Activated CD8-positive, alpha-beta memory T cell treated with anti-CD3 and anti-CD28 coated beads, Interleukin-2, amount 50 U/mL, for 48 hours (primary cell): ENCODE measurements around the gene ENDOV.
A peak's percentile ranks its signal among the peaks of the same experiment; 100 is the strongest.

Source experiments
- DNase-seq: peaks from one replicate; pipeline ENCODE4 v3.0.0-alpha.2; 2020

Gene ENDOV

DNA sequence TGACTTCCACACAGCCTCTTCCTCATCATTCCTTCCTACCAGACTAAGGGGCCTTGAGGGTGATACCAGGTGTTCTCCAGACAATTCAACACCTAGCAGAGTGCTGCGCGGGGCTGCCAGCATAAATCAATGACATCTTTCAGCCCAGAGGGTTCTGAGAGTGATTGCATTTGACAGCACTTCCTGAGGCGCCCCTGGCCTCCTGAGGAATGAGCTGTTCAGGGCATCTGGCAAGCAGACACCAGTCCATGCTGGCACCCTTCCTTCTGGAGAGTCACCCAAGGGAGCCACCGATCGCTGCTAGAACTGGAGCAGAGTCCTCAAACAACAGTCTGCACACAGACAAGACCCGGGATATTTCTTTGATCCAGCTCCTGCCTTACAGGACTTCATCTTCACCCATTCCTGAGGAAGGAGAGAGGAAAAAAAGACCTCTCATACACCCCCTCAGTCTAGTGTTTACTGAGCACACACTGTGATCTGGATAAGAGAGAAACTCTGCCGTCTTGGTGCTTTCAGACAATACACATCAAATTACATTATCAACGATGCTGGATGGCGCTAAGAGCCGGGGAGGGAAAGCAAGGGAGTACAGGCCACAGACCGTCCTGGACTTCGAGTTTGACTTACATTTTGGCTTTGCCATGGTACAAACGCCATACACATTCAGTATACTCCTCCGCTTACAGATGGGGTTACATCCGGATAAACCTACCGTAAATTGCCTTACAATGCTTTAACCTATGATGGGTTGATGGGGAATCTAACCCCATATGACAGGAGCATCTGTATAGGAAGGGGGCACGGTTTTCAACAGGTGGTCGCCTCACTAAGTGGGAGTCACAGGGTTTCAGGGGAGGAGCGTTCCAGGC, 38.4 kb downstream of the ENDOV start:
- DNase-seq: no peak

DNA sequence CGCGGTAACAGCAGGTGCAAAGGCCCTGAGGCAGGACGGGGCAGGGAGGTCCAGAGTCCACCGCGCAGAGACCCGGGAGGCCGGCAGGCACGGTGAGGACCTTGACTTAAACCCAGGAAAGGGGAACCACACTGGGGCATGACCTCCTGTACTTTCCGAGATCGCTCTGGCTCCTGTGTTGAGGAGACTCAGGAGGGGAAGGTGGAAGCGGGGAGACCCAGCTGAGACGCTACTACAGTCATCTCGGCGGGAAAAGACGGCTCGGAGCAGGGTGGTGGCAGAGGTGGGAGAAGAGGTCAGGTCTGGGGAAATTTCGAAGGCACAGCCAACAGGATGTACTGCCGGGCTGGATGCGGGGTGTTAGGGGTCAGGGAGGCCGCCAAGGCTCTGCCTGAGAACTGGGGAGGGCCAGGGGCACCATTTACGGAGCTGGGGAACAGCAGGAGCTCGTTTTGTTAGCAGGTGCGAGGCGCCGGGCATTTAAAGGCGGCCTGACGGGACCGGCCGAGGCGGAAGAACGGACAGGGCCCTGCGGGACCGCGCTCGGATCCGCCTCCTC, 39.1 kb downstream of the ENDOV start:
- DNase-seq: no peak

DNA sequence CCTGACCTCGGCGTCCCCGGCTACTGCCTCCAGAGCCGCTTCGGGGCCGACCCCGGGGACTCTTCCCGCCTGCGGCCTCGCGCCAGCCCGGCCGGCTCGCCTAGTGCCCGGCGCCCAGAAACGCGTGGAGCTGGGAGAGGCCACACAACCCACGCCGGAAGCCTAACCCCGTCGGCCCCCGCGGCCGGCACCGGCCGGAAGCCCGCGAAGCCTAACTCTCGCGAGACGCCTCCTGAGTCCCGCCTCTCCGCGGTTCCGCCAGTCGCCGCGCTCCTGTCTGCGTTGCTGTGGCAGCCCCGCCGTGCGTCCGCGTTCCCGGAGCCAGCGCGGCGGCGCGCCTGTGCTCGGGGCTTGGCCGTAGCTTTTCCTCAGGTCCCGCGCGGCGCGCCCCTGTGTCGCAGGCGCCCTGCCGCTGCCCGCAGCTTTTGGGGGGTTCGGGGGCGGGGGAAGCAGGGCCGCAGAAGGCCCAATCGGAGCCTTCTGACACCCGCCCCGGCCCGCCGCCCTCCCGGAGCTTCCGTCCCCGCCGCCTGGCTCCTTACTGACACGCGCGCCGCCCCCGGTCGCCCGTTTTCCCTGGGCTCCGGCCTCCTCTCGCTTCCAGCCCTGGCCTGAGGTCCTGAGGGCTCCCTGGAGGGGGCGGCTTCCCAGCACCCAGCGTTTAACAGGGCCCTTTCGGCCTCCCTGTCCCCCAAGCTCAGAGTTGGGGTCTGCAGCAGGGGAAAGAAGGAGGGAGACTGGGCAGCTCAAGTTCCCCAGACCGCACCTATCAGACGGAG, 39.8 kb downstream of the ENDOV start:
- DNase-seq: peak; percentile 98

DNA sequence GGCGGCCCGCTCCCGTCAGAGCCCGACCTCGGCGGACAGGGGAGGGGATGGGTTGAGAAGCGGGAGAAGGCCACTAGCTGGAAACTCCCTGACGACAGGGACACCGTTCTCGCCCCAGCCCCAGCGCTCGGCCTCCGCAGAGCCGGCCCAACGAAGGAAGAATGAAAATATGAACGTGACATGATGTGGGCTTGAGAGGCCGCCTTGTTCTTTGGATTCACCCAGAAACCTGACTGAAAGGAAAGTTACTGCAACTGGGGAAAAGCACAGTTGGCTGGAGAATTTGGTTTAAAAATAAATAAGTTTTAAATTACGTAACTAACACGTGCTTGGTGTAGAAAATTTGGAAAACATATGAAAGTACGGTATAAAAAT, 40.4 kb downstream of the ENDOV start:
- DNase-seq: no peak

DNA sequence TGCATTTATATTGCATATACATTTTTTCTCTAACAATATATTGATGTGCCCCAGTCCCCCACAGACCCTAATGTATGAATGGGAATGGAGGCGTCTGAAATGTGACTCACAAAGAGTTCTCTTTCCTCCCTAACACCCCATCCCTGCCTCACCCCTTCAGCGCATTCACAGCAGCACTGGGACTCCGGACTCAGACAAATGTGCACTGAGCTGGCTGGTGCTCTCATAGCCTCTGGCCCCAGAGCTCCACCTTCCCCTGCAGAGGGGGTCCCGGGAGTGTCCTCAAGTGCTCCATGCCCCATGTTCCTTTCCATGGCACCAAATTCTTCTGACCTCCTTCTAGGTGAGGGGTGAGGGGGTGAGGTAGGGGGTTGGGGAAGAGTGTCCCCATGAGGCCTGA, 40.8 kb downstream of the ENDOV start:
- no peak for DNase-seq

DNA sequence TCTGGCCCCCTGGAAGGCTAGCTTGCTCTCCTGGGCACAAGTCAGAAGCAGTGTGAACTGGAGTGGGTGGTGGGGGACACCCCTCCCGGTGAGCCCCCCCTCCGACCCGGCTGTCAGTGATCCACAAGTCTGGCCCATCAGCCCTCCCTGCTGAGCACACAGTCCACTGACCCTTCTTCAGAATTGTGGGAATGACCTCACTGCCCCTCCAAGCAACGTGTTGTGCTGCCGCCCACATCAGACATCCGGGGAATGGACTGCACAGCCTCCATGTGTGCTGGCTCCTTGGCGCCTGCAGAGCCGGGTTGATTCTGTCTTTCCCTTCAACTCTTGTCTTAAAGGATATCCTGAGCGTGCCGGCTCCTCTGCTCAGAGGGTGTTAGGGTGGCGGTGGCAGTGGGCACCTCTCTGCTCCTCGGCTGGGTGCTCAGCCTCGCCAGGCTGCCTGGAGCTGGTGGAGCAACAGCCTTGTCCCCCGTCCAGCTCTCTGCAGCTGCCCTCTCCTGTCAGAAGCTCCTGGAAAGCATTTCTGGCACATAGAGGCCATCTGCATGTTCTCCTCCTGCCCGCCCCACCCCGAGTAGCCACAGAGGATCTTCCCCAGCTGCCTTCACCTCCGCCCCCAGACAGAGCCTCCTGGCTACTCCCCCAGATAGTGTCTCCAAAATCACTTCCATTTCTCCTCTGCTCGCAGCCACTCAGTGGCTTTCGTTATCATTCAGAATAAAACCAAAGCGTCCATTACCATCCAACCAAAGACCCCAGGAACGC, 41.7 kb downstream of the ENDOV start:
- DNase-seq: no peak

DNA sequence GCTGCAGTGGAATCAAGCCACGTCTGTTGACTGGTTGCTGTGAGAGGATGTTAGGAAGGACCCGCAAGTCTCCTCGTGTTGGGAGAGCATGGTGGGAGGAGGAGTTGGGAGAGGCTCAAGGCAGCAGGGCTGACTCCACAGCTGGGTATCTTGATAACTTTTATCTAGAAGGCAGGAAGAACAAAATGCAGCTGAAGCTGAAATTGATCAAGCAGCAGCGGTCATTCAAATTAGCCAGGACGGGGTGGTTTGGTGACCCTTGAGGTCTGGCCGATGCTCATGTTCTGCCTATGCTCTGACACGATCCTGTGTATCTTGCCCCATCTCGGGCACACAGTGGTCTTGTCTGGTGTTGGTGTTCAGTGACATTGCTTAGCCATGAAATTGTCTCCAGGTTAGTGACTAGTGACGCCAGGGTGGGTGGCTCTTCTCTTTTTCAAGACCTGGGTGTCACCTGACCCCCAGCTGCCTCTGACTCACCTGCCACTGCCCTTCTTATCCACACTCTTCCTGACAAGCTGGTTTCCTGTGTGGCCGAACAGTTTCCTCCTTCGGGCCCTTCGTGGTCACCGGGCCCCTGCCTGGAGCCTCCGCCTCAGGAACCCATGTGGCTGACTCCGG, 42.4 kb downstream of the ENDOV start:
- DNase-seq: no peak

DNA sequence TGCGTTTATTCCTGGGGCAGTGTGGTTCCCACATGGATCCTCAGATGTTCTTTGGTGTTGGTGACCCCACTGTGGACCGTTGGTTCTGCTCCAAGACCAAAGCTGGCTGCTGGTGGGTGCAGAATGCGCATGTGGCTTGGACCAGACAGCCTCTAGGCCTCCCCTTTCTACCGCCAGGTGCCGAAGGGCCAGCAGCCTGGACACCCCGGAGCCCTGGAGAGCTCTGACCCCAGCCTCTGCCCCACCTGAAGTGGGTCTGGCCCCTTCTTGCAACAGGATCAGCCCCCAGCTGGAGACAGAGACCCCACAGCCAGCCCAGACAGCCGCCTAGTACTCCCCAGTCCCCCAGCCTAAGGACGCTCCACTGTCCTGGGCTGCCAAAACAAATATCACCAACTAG, 43.0 kb downstream of the ENDOV start:
- DNase-seq: no peak

DNA sequence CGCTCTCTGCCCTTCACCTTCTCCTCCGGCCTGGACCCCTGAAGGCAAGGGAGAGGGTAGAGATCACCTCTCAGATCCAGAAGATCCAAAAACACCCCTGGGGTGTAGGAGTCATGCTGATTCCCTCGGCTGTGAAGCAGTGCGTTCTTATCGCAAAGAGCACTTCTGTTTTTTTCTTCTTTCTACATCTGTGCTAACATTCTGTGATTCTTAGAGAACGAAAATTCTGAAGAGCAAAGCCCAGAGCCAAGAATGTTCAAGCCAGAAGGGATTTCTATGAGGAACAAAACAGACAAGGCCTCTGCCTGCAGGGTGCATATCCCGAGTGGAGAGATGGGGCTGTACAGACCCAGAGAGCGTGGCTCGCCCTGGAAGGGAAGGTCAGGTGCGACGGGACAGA, 44.3 kb downstream of the ENDOV start:
- DNase-seq: no peak

DNA sequence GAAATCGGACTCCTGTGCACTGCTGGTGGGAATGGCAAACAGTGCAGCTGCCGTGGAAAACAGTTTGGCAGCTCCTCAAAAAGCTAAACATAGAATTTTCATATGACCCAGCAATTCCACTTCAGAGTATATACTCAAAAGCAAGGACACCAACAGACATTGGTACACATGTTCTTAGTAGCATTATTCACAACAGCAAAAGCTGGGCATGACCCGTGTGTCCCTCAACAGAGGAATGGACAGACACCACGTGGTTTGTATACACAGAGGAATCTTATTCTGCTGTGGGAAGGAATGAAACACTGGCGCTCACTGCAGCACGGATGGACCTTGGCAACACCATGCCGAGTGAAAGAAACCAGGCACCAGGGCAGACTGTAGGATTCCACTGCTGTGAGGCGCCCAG, 45.5 kb downstream of the ENDOV start:
- no peak for DNase-seq

GRCh38 chr17:80461528-80462160, 46.7 kb downstream of the ENDOV start:
- DNase-seq: no peak

DNA sequence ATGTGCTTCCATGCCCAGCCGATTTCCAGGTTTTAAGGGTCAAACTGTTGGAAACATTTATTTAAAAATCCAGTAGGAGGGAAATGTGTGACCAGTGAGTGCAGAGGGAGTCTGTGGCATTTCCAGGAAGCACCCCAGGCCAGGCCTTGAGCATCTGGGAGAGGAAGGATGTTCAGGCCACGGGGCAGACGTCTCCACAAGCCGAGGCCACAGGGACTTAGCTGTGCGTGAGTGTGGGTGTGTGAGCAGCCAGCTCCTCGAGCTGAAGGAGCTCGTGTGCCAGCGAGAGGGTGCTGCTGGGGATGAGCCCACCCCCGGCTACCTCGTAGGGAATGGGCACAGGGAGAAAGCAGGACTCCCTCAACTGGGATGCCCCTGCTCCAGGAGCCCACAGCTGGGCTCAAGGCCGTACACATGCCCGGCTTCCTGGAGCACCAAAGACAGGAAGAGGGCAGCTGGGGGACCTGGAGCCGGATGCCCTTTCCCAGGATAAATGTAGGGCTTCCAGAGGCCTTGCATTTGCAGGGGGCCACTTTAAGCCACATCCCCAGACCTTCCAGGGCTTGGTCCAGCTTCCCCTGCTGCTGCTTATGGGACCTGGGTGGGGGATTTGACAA, 48.9 kb downstream of the ENDOV start:
- DNase-seq: no peak

DNA sequence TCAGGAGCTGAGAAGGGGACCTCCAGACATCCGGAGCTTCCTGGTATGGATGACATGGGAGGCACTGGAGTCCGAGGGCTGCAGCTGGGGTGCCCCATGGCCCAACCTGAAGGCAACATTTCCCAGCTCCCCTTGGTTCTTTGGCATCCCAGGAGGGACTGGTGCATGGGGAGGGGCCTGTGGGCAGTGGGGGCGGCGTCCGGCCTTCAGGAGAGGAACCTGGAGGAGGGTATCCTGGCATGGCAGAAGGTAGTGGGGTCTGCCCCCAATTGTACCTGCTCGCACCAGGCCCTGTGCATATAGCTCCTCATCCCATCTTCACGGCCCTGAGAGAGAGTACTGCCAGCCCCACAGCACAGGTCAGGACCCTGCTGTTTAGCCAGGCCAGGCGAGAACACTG, 49.5 kb downstream of the ENDOV start:
- no peak for DNase-seq

GRCh38 chr17:80465327-80465974, 50.5 kb downstream of the ENDOV start:
- no peak for DNase-seq

DNA sequence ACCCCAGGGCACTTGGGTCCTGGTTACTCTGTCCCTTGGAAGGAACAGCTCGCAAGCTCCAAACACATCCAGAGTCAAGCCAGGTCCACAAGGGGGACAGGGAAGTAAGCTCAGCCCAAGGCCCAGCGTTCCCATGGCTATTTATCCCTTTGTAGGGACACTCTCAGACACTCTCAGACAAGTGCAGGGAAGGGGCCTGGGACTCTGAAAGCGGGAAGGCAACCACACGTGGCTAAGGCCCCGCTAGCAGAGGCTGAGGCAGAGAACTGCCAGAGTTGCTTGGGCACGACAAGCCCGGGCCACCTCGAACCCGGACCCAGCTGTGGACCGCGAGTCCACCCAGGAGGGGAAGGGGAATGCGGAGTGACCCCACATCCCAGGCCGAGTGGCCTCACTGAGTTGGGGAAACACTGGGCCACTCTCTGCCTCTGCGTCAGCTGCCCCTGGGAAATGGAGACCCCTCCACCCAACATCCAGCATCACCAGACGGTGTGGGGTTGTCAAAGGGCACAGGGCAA, 51.3 kb downstream of the ENDOV start:
- no peak for DNase-seq

DNA sequence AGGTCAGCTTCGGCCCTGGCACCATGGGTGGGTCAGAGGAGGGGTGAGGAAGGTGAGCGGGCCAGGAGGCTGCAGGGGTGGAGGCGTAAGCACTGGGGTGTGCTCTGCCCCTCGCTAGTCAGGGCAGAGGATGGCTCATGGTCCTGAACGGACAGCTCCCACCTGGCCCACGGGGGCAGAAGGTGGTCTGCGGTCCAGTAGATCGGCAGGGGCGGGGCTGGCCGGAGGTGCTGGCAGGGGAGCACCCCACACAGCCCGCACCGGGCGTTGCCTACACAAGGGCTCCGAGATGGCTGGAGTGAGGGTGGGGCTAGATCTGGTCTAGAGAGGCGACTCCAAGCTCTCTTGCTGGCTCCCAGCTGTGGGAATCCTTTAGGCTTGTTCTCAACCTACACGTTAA, 53.3 kb downstream of the ENDOV start:
- no peak for DNase-seq

DNA sequence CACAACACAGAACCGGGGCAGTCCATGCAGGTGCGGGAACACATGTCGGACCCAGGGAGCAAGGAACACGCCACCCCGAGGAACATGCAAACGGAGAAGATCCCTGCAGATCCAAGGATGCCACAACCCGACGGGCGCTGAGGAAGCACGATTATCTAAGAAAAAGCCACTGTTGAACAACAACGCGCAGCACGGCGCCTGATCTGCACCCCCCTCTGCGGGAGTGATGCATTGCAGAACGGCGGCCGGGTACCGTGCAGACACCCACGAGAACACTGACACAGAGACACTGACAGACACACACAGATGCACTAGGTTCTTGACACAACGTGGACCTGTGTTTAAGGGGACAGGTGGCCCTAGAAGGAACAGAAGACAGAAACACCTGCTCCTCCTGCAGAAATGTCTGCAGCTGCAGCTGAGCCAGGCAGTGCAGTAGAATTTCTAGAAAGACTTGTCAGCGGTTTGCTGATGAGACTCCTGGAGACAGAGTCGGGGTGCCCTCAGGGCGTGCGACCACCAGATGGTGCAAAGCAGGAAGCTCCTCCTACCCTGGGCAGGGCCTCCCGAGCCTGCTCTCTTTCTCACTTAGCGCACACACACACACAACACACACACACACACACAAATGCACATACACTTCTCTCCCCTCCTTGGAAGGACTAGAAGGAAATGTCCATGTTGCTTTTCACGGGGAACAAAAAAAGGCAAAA, 54.0 kb downstream of the ENDOV start:
- DNase-seq: no peak

DNA sequence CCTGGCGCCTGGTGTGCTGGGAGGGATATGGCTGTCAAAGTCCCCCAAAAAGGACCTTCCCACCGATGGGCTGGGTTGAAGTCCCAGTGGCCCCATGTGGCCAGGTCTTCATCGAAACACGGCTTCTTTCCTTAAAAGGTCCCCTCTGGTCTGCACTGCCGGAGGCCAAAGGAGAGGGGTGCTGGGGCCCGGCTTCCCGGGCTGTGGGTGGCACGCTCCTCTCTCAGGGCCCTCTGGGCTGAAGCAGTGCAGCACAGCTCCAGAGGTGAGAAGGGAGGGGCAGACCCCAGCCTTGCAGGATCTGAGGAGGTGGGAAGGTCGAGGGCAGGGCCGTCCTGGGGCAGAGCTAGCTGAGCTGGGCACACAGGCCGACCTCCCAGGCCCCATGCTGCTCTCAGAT, 54.7 kb downstream of the ENDOV start:
- no peak for DNase-seq

DNA sequence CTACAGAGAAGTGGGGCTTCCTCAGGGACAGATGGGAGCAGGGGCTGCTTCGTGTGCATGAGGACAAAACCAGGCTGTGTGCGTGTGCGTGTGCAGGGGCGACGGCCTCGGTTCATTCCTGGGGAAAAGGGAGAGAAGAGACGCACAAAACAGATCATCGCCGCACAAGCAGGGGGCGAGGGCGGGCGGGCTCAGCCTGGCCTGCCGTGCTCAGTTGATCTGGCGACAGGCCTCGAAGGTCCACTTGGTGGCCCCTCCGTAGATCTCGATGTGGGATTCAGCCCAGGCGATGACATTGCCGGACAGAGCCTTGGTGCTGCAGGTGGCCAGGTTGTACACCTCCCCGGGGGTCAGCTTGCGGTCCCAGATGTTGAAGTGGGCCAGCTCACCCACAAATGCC, 55.6 kb downstream of the ENDOV start:
- no peak for DNase-seq

DNA sequence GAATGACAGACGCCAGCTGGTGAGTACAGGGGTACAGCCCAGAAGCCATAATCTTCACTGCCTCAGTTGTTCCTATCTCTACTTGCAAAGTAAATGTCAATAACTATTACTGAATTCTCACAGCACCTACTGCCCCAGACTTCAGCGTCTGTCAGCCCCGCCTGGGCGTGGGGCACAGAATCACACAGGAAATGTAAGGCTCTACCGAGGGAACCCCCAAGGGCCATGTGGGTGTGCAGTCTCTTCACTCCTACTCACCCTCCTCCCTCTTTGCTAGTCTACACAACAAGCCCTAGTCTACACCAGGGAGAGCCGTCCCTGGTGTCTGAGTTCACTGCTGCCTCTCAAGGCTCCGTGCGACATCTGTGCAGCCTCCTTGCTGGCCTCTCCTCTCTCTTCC, 57.0 kb downstream of the ENDOV start:
- DNase-seq: no peak
